OCI-LY3 (cell line): ENCODE results near the gene KRTAP6-2.

Experiments used
- CTCF ChIP-seq: fragments of 200-600, 300-600 bp; sonication (generic); IDR thresholded peaks from 2 replicates; pipeline ENCODE4 v1.5.1; 2014; ENCODE audit warnings: antibody characterized with exemption, low read length, low read depth
- EZH2phosphoT487 ChIP-seq: fragments of 200-600 bp; shearing (Covaris generic); IDR thresholded peaks from 2 replicates; pipeline ENCODE4 v1.6.1; 2018; ENCODE audit warnings: antibody characterized with exemption, mixed run types, low read depth

GRCh38 chr21:30615199-30615598 is 16.5 kb upstream of the KRTAP6-2 start:
- TF ChIP-seq CTCF (no peak), EZH2phosphoT487 (no peak)
